GM23338 (cell line): Measurements from ENCODE around the gene PTTG1IP.

Experiments
- CREB1 ChIP-seq: fragments of 250-450 bp; sonication (Bioruptor Pico); IDR thresholded peaks from 2 replicates; pipeline ENCODE4 v1.5.0; 2020; ENCODE audit warnings: low read depth, mild to moderate bottlenecking, moderate library complexity
- EZH2 ChIP-seq: fragments of 200-600 bp; sonication (generic); IDR thresholded peaks from one replicate; pipeline ENCODE4 v1.8.0; 2017; ENCODE audit warnings: antibody characterized with exemption, mild to moderate bottlenecking, low read depth; ENCODE audit not compliant: unreplicated experiment
- EZH2phosphoT487 ChIP-seq: fragments of 200-600 bp; sonication (generic); IDR thresholded peaks from one replicate; pipeline ENCODE4 v1.8.1; 2018; ENCODE audit warnings: antibody characterized with exemption; ENCODE audit not compliant: unreplicated experiment
- JUNB ChIP-seq: IDR thresholded peaks from one replicate; pipeline ENCODE4 v1.6.1; 2016; ENCODE audit warnings: antibody characterized with exemption; ENCODE audit not compliant: unreplicated experiment
- NANOG ChIP-seq: IDR thresholded peaks from 2 replicates; pipeline ENCODE4 v1.6.1; 2016; ENCODE audit warnings: antibody characterized with exemption, borderline replicate concordance
- POLR2AphosphoS5 ChIP-seq: IDR thresholded peaks from 2 replicates; pipeline ENCODE4 v1.6.1; 2016; ENCODE audit warnings: antibody characterized with exemption, low read depth
- STAT1 ChIP-seq: IDR thresholded peaks from one replicate; pipeline ENCODE4 v1.6.1; 2016; ENCODE audit warnings: antibody characterized with exemption; ENCODE audit not compliant: unreplicated experiment
- ZNF114 ChIP-seq: fragments of 250-450 bp; sonication (Bioruptor Pico); IDR thresholded peaks from 2 replicates; pipeline ENCODE4 v1.5.0; 2020; ENCODE audit warnings: mild to moderate bottlenecking, moderate library complexity
- TF ChIP-seq, protein P1 (sequence below), 2 experiments: fragments of 200-600 bp in 1 of 2; sonication (generic) in 1 of 2; conservative IDR thresholded peaks; 2 replicates each; pipeline versions ENCODE4 v1.5.1 to v1.6.1; 2016 to 2017; ENCODE audit warnings: antibody characterized with exemption in 2 of 2, low read depth in 2 of 2, mild to moderate bottlenecking in 2 of 2, moderate library complexity in 1 of 2
- TF ChIP-seq, protein P2 (sequence below): IDR thresholded peaks from one replicate; pipeline ENCODE4 v1.6.1; 2018; ENCODE audit warnings: antibody characterized with exemption; ENCODE audit not compliant: unreplicated experiment
- TF ChIP-seq, protein P3 (sequence below): IDR thresholded peaks from 2 replicates; pipeline ENCODE4 v1.6.1; 2016; ENCODE audit warnings: antibody characterized with exemption
- TF ChIP-seq, protein P4 (sequence below): fragments of 250-450 bp; sonication (Bioruptor Pico); IDR thresholded peaks from 2 replicates; pipeline ENCODE4 v1.5.0; 2020; ENCODE audit warnings: mild to moderate bottlenecking, moderate library complexity

DNA sequence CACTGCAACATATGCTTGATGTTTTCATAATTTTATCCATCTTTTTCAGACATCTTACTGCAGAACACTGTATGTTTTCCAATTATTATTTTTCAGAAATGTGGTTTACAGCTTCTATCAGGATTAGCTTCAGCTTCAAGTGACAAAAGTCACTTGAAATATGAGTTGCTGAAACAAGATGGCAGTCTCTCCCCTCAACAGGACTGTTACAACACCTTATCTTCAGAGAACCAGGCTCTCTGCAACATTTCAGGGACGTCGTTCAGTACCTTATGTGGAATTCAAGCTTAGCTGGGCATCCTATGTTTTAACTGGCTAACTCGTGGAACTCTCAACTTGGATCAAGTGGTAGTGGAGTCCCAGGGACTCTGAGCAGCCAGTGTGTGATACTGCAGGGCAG lies 69.8 kb downstream of the PTTG1IP start:
- TF ChIP-seq POLR2AphosphoS5 (no peak), EZH2phosphoT487 (no peak), EZH2 (no peak), JUNB (no peak), CREB1 (CRISPR knock-in tag) (no peak), ZNF114 (CRISPR knock-in tag) (no peak), NANOG (no peak), STAT1 (no peak)
- TF ChIP-seq, protein P1, sequence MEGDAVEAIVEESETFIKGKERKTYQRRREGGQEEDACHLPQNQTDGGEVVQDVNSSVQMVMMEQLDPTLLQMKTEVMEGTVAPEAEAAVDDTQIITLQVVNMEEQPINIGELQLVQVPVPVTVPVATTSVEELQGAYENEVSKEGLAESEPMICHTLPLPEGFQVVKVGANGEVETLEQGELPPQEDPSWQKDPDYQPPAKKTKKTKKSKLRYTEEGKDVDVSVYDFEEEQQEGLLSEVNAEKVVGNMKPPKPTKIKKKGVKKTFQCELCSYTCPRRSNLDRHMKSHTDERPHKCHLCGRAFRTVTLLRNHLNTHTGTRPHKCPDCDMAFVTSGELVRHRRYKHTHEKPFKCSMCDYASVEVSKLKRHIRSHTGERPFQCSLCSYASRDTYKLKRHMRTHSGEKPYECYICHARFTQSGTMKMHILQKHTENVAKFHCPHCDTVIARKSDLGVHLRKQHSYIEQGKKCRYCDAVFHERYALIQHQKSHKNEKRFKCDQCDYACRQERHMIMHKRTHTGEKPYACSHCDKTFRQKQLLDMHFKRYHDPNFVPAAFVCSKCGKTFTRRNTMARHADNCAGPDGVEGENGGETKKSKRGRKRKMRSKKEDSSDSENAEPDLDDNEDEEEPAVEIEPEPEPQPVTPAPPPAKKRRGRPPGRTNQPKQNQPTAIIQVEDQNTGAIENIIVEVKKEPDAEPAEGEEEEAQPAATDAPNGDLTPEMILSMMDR (conservative IDR thresholded peaks at IDR 0.05; ENCODE audit: low read depth in 2 of 2), result no peak
- TF ChIP-seq, protein P2, sequence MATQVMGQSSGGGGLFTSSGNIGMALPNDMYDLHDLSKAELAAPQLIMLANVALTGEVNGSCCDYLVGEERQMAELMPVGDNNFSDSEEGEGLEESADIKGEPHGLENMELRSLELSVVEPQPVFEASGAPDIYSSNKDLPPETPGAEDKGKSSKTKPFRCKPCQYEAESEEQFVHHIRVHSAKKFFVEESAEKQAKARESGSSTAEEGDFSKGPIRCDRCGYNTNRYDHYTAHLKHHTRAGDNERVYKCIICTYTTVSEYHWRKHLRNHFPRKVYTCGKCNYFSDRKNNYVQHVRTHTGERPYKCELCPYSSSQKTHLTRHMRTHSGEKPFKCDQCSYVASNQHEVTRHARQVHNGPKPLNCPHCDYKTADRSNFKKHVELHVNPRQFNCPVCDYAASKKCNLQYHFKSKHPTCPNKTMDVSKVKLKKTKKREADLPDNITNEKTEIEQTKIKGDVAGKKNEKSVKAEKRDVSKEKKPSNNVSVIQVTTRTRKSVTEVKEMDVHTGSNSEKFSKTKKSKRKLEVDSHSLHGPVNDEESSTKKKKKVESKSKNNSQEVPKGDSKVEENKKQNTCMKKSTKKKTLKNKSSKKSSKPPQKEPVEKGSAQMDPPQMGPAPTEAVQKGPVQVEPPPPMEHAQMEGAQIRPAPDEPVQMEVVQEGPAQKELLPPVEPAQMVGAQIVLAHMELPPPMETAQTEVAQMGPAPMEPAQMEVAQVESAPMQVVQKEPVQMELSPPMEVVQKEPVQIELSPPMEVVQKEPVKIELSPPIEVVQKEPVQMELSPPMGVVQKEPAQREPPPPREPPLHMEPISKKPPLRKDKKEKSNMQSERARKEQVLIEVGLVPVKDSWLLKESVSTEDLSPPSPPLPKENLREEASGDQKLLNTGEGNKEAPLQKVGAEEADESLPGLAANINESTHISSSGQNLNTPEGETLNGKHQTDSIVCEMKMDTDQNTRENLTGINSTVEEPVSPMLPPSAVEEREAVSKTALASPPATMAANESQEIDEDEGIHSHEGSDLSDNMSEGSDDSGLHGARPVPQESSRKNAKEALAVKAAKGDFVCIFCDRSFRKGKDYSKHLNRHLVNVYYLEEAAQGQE, result no peak
- TF ChIP-seq, protein P3, sequence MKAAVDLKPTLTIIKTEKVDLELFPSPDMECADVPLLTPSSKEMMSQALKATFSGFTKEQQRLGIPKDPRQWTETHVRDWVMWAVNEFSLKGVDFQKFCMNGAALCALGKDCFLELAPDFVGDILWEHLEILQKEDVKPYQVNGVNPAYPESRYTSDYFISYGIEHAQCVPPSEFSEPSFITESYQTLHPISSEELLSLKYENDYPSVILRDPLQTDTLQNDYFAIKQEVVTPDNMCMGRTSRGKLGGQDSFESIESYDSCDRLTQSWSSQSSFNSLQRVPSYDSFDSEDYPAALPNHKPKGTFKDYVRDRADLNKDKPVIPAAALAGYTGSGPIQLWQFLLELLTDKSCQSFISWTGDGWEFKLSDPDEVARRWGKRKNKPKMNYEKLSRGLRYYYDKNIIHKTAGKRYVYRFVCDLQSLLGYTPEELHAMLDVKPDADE, result no peak
- TF ChIP-seq, protein P4, sequence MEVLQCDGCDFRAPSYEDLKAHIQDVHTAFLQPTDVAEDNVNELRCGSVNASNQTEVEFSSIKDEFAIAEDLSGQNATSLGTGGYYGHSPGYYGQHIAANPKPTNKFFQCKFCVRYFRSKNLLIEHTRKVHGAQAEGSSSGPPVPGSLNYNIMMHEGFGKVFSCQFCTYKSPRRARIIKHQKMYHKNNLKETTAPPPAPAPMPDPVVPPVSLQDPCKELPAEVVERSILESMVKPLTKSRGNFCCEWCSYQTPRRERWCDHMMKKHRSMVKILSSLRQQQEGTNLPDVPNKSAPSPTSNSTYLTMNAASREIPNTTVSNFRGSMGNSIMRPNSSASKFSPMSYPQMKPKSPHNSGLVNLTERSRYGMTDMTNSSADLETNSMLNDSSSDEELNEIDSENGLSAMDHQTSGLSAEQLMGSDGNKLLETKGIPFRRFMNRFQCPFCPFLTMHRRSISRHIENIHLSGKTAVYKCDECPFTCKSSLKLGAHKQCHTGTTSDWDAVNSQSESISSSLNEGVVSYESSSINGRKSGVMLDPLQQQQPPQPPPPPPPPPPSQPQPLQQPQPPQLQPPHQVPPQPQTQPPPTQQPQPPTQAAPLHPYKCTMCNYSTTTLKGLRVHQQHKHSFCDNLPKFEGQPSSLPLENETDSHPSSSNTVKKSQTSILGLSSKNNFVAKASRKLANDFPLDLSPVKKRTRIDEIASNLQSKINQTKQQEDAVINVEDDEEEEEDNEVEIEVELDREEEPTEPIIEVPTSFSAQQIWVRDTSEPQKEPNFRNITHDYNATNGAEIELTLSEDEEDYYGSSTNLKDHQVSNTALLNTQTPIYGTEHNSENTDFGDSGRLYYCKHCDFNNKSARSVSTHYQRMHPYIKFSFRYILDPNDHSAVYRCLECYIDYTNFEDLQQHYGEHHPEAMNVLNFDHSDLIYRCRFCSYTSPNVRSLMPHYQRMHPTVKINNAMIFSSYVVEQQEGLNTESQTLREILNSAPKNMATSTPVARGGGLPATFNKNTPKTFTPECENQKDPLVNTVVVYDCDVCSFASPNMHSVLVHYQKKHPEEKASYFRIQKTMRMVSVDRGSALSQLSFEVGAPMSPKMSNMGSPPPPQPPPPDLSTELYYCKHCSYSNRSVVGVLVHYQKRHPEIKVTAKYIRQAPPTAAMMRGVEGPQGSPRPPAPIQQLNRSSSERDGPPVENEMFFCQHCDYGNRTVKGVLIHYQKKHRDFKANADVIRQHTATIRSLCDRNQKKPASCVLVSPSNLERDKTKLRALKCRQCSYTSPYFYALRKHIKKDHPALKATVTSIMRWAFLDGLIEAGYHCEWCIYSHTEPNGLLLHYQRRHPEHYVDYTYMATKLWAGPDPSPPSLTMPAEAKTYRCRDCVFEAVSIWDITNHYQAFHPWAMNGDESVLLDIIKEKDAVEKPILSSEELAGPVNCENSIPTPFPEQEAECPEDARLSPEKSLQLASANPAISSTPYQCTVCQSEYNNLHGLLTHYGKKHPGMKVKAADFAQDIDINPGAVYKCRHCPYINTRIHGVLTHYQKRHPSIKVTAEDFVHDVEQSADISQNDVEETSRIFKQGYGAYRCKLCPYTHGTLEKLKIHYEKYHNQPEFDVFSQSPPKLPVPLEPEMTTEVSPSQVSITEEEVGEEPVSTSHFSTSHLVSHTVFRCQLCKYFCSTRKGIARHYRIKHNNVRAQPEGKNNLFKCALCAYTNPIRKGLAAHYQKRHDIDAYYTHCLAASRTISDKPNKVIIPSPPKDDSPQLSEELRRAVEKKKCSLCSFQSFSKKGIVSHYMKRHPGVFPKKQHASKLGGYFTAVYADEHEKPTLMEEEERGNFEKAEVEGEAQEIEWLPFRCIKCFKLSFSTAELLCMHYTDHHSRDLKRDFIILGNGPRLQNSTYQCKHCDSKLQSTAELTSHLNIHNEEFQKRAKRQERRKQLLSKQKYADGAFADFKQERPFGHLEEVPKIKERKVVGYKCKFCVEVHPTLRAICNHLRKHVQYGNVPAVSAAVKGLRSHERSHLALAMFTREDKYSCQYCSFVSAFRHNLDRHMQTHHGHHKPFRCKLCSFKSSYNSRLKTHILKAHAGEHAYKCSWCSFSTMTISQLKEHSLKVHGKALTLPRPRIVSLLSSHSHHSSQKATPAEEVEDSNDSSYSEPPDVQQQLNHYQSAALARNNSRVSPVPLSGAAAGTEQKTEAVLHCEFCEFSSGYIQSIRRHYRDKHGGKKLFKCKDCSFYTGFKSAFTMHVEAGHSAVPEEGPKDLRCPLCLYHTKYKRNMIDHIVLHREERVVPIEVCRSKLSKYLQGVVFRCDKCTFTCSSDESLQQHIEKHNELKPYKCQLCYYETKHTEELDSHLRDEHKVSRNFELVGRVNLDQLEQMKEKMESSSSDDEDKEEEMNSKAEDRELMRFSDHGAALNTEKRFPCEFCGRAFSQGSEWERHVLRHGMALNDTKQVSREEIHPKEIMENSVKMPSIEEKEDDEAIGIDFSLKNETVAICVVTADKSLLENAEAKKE (CRISPR knock-in tag), result no peak
